Measurements from ENCODE around the gene C14orf132. TPM values are rescaled to one million over a fixed set of nuclear protein-coding genes. Genes with fewer than 3 reads are reported as not detected.

The C14orf132 gene
- total RNA-seq, 1 experiment from 2014 or later, result 1.3 TPM

DNA sequence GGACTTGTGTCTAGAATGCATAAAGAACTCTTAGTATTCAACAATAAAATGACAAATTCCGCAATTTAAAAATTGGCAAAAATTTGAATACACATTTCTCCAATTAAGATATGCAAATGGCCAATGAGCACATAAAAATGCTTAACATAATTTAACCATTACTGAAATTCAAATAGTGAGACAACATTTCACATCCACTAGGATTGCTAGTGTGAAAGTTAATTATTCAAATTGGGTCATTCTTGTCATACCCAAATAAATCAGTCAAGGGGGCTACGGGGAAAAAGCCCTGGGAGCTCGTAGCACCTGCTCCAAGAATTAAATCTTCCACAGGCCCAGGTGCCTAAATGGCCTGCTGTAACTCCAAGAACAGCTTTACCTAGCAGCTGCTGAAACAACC is 25.0 kb upstream of the C14orf132 start:
- CTCF ChIA-PET, result no interaction called here
- no peak overlapping the region for H3K4me3 Mint-ChIP-seq (ENCODE audit: low read depth, unreplicated experiment)
- TF ChIP-seq, protein P1, sequence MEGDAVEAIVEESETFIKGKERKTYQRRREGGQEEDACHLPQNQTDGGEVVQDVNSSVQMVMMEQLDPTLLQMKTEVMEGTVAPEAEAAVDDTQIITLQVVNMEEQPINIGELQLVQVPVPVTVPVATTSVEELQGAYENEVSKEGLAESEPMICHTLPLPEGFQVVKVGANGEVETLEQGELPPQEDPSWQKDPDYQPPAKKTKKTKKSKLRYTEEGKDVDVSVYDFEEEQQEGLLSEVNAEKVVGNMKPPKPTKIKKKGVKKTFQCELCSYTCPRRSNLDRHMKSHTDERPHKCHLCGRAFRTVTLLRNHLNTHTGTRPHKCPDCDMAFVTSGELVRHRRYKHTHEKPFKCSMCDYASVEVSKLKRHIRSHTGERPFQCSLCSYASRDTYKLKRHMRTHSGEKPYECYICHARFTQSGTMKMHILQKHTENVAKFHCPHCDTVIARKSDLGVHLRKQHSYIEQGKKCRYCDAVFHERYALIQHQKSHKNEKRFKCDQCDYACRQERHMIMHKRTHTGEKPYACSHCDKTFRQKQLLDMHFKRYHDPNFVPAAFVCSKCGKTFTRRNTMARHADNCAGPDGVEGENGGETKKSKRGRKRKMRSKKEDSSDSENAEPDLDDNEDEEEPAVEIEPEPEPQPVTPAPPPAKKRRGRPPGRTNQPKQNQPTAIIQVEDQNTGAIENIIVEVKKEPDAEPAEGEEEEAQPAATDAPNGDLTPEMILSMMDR (IDR thresholded peaks at IDR 0.05; ENCODE audit: unreplicated experiment), result no peak
- H3K4me1 Mint-ChIP-seq (ENCODE audit: low read depth, unreplicated experiment), result no peaks in the 10 kb centered on the region
- DNase-seq, result no peak
- H3K27me3 Mint-ChIP-seq (ENCODE audit: unreplicated experiment), result peaks cover 29% of the 10 kb centered on the region
- BruUV-seq (replicated peaks), result no TSS peak
- intact Hi-C loops (cut with micrococcal nuclease; ENCODE audit: unreplicated experiment), result no loop called here
- peaks cover 11% of the 10 kb centered on the region for H3K9me3 Mint-ChIP-seq (ENCODE audit: low read depth, unreplicated experiment)
- no peak overlapping the region for H3K27ac Mint-ChIP-seq (ENCODE audit: unreplicated experiment)
- H3K36me3 Mint-ChIP-seq (ENCODE audit: insufficient read depth, unreplicated experiment), result no peaks in the 10 kb centered on the region

- H3K27me3 Mint-ChIP-seq (ENCODE audit: unreplicated experiment), result peaks cover 33% of the 10 kb centered on the region
These were observed 22.5 kb upstream of the C14orf132 start for GRCh38 chr14:96016501-96017160.

GRCh38 chr14:96017882-96018281 is 21.3 kb upstream of the C14orf132 start:
- H3K27me3 Mint-ChIP-seq (ENCODE audit: unreplicated experiment), result peaks cover 33% of the 10 kb centered on the region

More at GRCh38 chr14:96016501-96017160, 22.5 kb upstream of the C14orf132 start:
- intact Hi-C loops (cut with micrococcal nuclease; ENCODE audit: unreplicated experiment), result no loop called here
- CTCF ChIA-PET, result no interaction called here
- no peak for DNase-seq
- Mint-ChIP-seq H3K9me3 (ENCODE audit: low read depth, unreplicated experiment) (peaks cover 5% of the 10 kb centered on the region), H3K4me1 (ENCODE audit: low read depth, unreplicated experiment) (no peaks in the 10 kb centered on the region), H3K27ac (ENCODE audit: unreplicated experiment) (no peak overlapping the region), H3K36me3 (ENCODE audit: insufficient read depth, unreplicated experiment) (no peaks in the 10 kb centered on the region), H3K4me3 (ENCODE audit: low read depth, unreplicated experiment) (no peak overlapping the region)
- TF ChIP-seq, protein P1 (IDR thresholded peaks at IDR 0.05; ENCODE audit: unreplicated experiment), result no peak
- no TSS peak for BruUV-seq (replicated peaks)

GRCh38 chr14:96027431-96028355 is 11.5 kb upstream of the C14orf132 start:
- TF ChIP-seq, protein P1 (IDR thresholded peaks at IDR 0.05; ENCODE audit: unreplicated experiment), result no peak
- H3K4me3 Mint-ChIP-seq (ENCODE audit: low read depth, unreplicated experiment), result no peak overlapping the region
- BruUV-seq (replicated peaks), result no TSS peak
- no peaks in the 10 kb centered on the region for H3K4me1 Mint-ChIP-seq (ENCODE audit: low read depth, unreplicated experiment)
- no peak overlapping the region for H3K27ac Mint-ChIP-seq (ENCODE audit: unreplicated experiment)
- DNase-seq, result no peak
- H3K9me3 Mint-ChIP-seq (ENCODE audit: low read depth, unreplicated experiment), result no peaks in the 10 kb centered on the region
- H3K27me3 Mint-ChIP-seq (ENCODE audit: unreplicated experiment), result peaks cover 46% of the 10 kb centered on the region
- intact Hi-C loops (cut with micrococcal nuclease; ENCODE audit: unreplicated experiment), result no loop called here
- CTCF ChIA-PET, result no interaction called here
- no peaks in the 10 kb centered on the region for H3K36me3 Mint-ChIP-seq (ENCODE audit: insufficient read depth, unreplicated experiment)

More at GRCh38 chr14:96017882-96018281, 21.3 kb upstream of the C14orf132 start:
- H3K36me3 Mint-ChIP-seq (ENCODE audit: insufficient read depth, unreplicated experiment), result no peaks in the 10 kb centered on the region
- intact Hi-C loops (cut with micrococcal nuclease; ENCODE audit: unreplicated experiment), result no loop called here
- no peaks in the 10 kb centered on the region for H3K9me3 Mint-ChIP-seq (ENCODE audit: low read depth, unreplicated experiment)
- H3K4me3 Mint-ChIP-seq (ENCODE audit: low read depth, unreplicated experiment), result no peak overlapping the region
- H3K27ac Mint-ChIP-seq (ENCODE audit: unreplicated experiment), result no peak overlapping the region
- no TSS peak for BruUV-seq (replicated peaks)
- H3K4me1 Mint-ChIP-seq (ENCODE audit: low read depth, unreplicated experiment), result no peaks in the 10 kb centered on the region
- CTCF ChIA-PET, result no interaction called here
- no peak for DNase-seq
- TF ChIP-seq, protein P1 (IDR thresholded peaks at IDR 0.05; ENCODE audit: unreplicated experiment), result no peak
